ENCODE results near the gene RHO.

RHO gene

GRCh38 chr3:129567176-129567705, 38.8 kb downstream of the RHO start:
- H3K27me3 ChIP-seq (ENCODE audit: control insufficient read depth in 1 of 2, insufficient read depth in 2 of 2, low read length in 2 of 2) = no peaks in the 10 kb centered on the region
- no peak overlapping the region for H3K27ac ChIP-seq (ENCODE audit: low read depth, low read length)
- H3K36me3 ChIP-seq (ENCODE audit: insufficient read depth, low read length) = peaks cover 10% of the 10 kb centered on the region
- H3K9me3 ChIP-seq (ENCODE audit: low read length) = no peaks in the 10 kb centered on the region
- H3K4me3 ChIP-seq (ENCODE audit: low read depth in 1 of 2, low read length in 2 of 2) = no peak overlapping the region
- no peak overlapping the region for H3K9ac ChIP-seq (ENCODE audit: low read length)
- H3K4me1 ChIP-seq (ENCODE audit: insufficient read depth, low read length) = peaks cover 11% of the 10 kb centered on the region

- no peak overlapping the region for H3K27ac ChIP-seq (ENCODE audit: low read depth, low read length)
- no peak overlapping the region for H3K4me3 ChIP-seq (ENCODE audit: low read depth in 1 of 2, low read length in 2 of 2)
- no peak overlapping the region for H3K9ac ChIP-seq (ENCODE audit: low read length)
- H3K9me3 ChIP-seq (ENCODE audit: low read length) = no peaks in the 10 kb centered on the region
- H3K27me3 ChIP-seq (ENCODE audit: control insufficient read depth in 1 of 2, insufficient read depth in 2 of 2, low read length in 2 of 2) = no peaks in the 10 kb centered on the region
- H3K4me1 ChIP-seq (ENCODE audit: insufficient read depth, low read length) = peaks cover 11% of the 10 kb centered on the region
- H3K36me3 ChIP-seq (ENCODE audit: insufficient read depth, low read length) = peaks cover 10% of the 10 kb centered on the region
These were observed 39.5 kb downstream of the RHO start for GRCh38 chr3:129567939-129568338.

GRCh38 chr3:129569856-129570255, 41.4 kb downstream of the RHO start:
- no peak overlapping the region for H3K27ac ChIP-seq (ENCODE audit: low read depth, low read length)
- no peaks in the 10 kb centered on the region for H3K27me3 ChIP-seq (ENCODE audit: control insufficient read depth in 1 of 2, insufficient read depth in 2 of 2, low read length in 2 of 2)
- peaks cover 10% of the 10 kb centered on the region for H3K36me3 ChIP-seq (ENCODE audit: insufficient read depth, low read length)
- H3K4me1 ChIP-seq (ENCODE audit: insufficient read depth, low read length) = peaks cover 6% of the 10 kb centered on the region
- H3K9me3 ChIP-seq (ENCODE audit: low read length) = no peaks in the 10 kb centered on the region
- H3K9ac ChIP-seq (ENCODE audit: low read length) = no peak overlapping the region
- H3K4me3 ChIP-seq (ENCODE audit: low read depth in 1 of 2, low read length in 2 of 2) = no peak overlapping the region

- H3K9ac ChIP-seq (ENCODE audit: low read length) = no peak overlapping the region
- H3K36me3 ChIP-seq (ENCODE audit: insufficient read depth, low read length) = peaks cover 10% of the 10 kb centered on the region
- no peak overlapping the region for H3K4me3 ChIP-seq (ENCODE audit: low read depth in 1 of 2, low read length in 2 of 2)
- no peaks in the 10 kb centered on the region for H3K27me3 ChIP-seq (ENCODE audit: control insufficient read depth in 1 of 2, insufficient read depth in 2 of 2, low read length in 2 of 2)
- peaks cover under 1% of the 10 kb centered on the region for H3K4me1 ChIP-seq (ENCODE audit: insufficient read depth, low read length)
- no peaks in the 10 kb centered on the region for H3K9me3 ChIP-seq (ENCODE audit: low read length)
- no peak overlapping the region for H3K27ac ChIP-seq (ENCODE audit: low read depth, low read length)
These were observed 43.4 kb downstream of the RHO start for GRCh38 chr3:129571605-129572547.

- no peak overlapping the region for H3K9ac ChIP-seq (ENCODE audit: low read length)
- no peak overlapping the region for H3K27ac ChIP-seq (ENCODE audit: low read depth, low read length)
- no peaks in the 10 kb centered on the region for H3K9me3 ChIP-seq (ENCODE audit: low read length)
- peaks cover 10% of the 10 kb centered on the region for H3K36me3 ChIP-seq (ENCODE audit: insufficient read depth, low read length)
- no peak overlapping the region for H3K4me3 ChIP-seq (ENCODE audit: low read depth in 1 of 2, low read length in 2 of 2)
- H3K4me1 ChIP-seq (ENCODE audit: insufficient read depth, low read length) = no peaks in the 10 kb centered on the region
- no peaks in the 10 kb centered on the region for H3K27me3 ChIP-seq (ENCODE audit: control insufficient read depth in 1 of 2, insufficient read depth in 2 of 2, low read length in 2 of 2)
These were observed 44.2 kb downstream of the RHO start for GRCh38 chr3:129572603-129573002.

- Histone ChIP-seq H3K27ac (ENCODE audit: low read depth, low read length) (no peak overlapping the region), H3K9ac (ENCODE audit: low read length) (no peak overlapping the region), H3K9me3 (ENCODE audit: low read length) (no peaks in the 10 kb centered on the region), H3K4me1 (ENCODE audit: insufficient read depth, low read length) (no peaks in the 10 kb centered on the region), H3K4me3 (ENCODE audit: low read depth in 1 of 2, low read length in 2 of 2) (no peak overlapping the region), H3K36me3 (ENCODE audit: insufficient read depth, low read length) (peaks cover 10% of the 10 kb centered on the region), H3K27me3 (ENCODE audit: control insufficient read depth in 1 of 2, insufficient read depth in 2 of 2, low read length in 2 of 2) (no peaks in the 10 kb centered on the region)
These were observed 45.1 kb downstream of the RHO start for GRCh38 chr3:129573493-129573892.

- Histone ChIP-seq H3K27ac (ENCODE audit: low read depth, low read length) (no peak overlapping the region), H3K27me3 (ENCODE audit: control insufficient read depth in 1 of 2, insufficient read depth in 2 of 2, low read length in 2 of 2) (no peaks in the 10 kb centered on the region), H3K9ac (ENCODE audit: low read length) (no peak overlapping the region), H3K4me3 (ENCODE audit: low read depth in 1 of 2, low read length in 2 of 2) (no peak overlapping the region), H3K36me3 (ENCODE audit: insufficient read depth, low read length) (peaks cover 10% of the 10 kb centered on the region), H3K9me3 (ENCODE audit: low read length) (no peaks in the 10 kb centered on the region), H3K4me1 (ENCODE audit: insufficient read depth, low read length) (no peaks in the 10 kb centered on the region)
These were observed 45.8 kb downstream of the RHO start for GRCh38 chr3:129574206-129574605.

- Histone ChIP-seq H3K36me3 (ENCODE audit: insufficient read depth, low read length) (no peaks in the 10 kb centered on the region), H3K4me1 (ENCODE audit: insufficient read depth, low read length) (no peaks in the 10 kb centered on the region), H3K9me3 (ENCODE audit: low read length) (no peaks in the 10 kb centered on the region), H3K27me3 (ENCODE audit: control insufficient read depth in 1 of 2, insufficient read depth in 2 of 2, low read length in 2 of 2) (no peaks in the 10 kb centered on the region), H3K4me3 (ENCODE audit: low read depth in 1 of 2, low read length in 2 of 2) (no peak overlapping the region), H3K9ac (ENCODE audit: low read length) (no peak overlapping the region), H3K27ac (ENCODE audit: low read depth, low read length) (no peak overlapping the region)
These were observed 47.0 kb downstream of the RHO start for GRCh38 chr3:129575233-129575996.

GRCh38 chr3:129575997-129576384, 47.6 kb downstream of the RHO start:
- no peaks in the 10 kb centered on the region for H3K9me3 ChIP-seq (ENCODE audit: low read length)
- H3K27ac ChIP-seq (ENCODE audit: low read depth, low read length) = no peak overlapping the region
- no peaks in the 10 kb centered on the region for H3K27me3 ChIP-seq (ENCODE audit: control insufficient read depth in 1 of 2, insufficient read depth in 2 of 2, low read length in 2 of 2)
- no peak overlapping the region for H3K9ac ChIP-seq (ENCODE audit: low read length)
- no peaks in the 10 kb centered on the region for H3K36me3 ChIP-seq (ENCODE audit: insufficient read depth, low read length)
- H3K4me1 ChIP-seq (ENCODE audit: insufficient read depth, low read length) = no peaks in the 10 kb centered on the region
- H3K4me3 ChIP-seq (ENCODE audit: low read depth in 1 of 2, low read length in 2 of 2) = no peak overlapping the region

GRCh38 chr3:129576514-129577352, 48.3 kb downstream of the RHO start:
- Histone ChIP-seq H3K9ac (ENCODE audit: low read length) (no peak overlapping the region), H3K27me3 (ENCODE audit: control insufficient read depth in 1 of 2, insufficient read depth in 2 of 2, low read length in 2 of 2) (no peaks in the 10 kb centered on the region), H3K4me1 (ENCODE audit: insufficient read depth, low read length) (no peaks in the 10 kb centered on the region), H3K36me3 (ENCODE audit: insufficient read depth, low read length) (no peaks in the 10 kb centered on the region), H3K9me3 (ENCODE audit: low read length) (no peaks in the 10 kb centered on the region), H3K4me3 (ENCODE audit: low read depth in 1 of 2, low read length in 2 of 2) (no peak overlapping the region), H3K27ac (ENCODE audit: low read depth, low read length) (no peak overlapping the region)

- Histone ChIP-seq H3K4me3 (ENCODE audit: low read depth in 1 of 2, low read length in 2 of 2) (no peak overlapping the region), H3K36me3 (ENCODE audit: insufficient read depth, low read length) (no peaks in the 10 kb centered on the region), H3K9me3 (ENCODE audit: low read length) (no peaks in the 10 kb centered on the region), H3K9ac (ENCODE audit: low read length) (no peak overlapping the region), H3K27ac (ENCODE audit: low read depth, low read length) (no peak overlapping the region), H3K4me1 (ENCODE audit: insufficient read depth, low read length) (no peaks in the 10 kb centered on the region), H3K27me3 (ENCODE audit: control insufficient read depth in 1 of 2, insufficient read depth in 2 of 2, low read length in 2 of 2) (no peaks in the 10 kb centered on the region)
These were observed 48.9 kb downstream of the RHO start for GRCh38 chr3:129577366-129577765.
